K562 (cell line): Measurements from ENCODE around the gene ZFP62. TPM values are rescaled to one million over a fixed set of nuclear protein-coding genes. Genes with fewer than 3 reads are reported as not detected.
A peak's percentile ranks its signal among the peaks of the same experiment; 100 is the strongest.

Experiments used
- ATF3 ChIP-seq, 2 experiments: fragments of 450-650 bp in 1 of 2; sonication (generic) in 1 of 2; formaldehyde crosslinking in 1 of 2; IDR thresholded peaks in 1 of 2; conservative IDR thresholded peaks in 1 of 2; 2 replicates each; pipeline versions ENCODE4 v1.6.1 to v1.8.1; 2016 to 2023; ENCODE audit warnings: mild to moderate bottlenecking in 2 of 2, moderate library complexity in 2 of 2, inconsistent platforms in 1 of 2, missing genetic modification reagents in 1 of 2
- BRF2 ChIP-seq: IDR thresholded peaks from 3 replicates; pipeline ENCODE4 v1.6.1; 2011; ENCODE audit warnings: borderline replicate concordance, mild to moderate bottlenecking; ENCODE audit not compliant: insufficient read length, insufficient read depth
- CREB3 ChIP-seq: fragments of 450-650 bp; conservative IDR thresholded peaks from 2 replicates; pipeline ENCODE4 v1.6.1; 2016; ENCODE audit warnings: missing genetic modification characterization, low read depth, mild to moderate bottlenecking, missing compliant biosample characterization, moderate library complexity
- FOXK1 ChIP-seq: sonication (generic); formaldehyde crosslinking; IDR thresholded peaks from 2 replicates; pipeline ENCODE4 v1.8.0; 2022; ENCODE audit warnings: missing genetic modification reagents, mild to moderate bottlenecking, borderline replicate concordance
- GTF2B ChIP-seq: IDR thresholded peaks from 2 replicates; pipeline ENCODE4 v1.6.1; 2011; ENCODE audit not compliant: insufficient read length; ENCODE audit errors: extremely low read depth
- NCOA2 ChIP-seq, 2 experiments: fragments of 450-650 bp; IDR thresholded peaks; 2 replicates each; pipeline ENCODE4 v1.6.1; 2018; ENCODE audit warnings: mild to moderate bottlenecking in 2 of 2, moderate library complexity in 1 of 2; ENCODE audit not compliant: partially characterized antibody in 2 of 2
- TARDBP ChIP-seq: fragments of 450-650 bp; IDR thresholded peaks from 2 replicates; pipeline ENCODE4 v1.6.1; 2016
- TEAD4 ChIP-seq, 2 experiments: sonication (generic) in 1 of 2; formaldehyde crosslinking in 1 of 2; IDR thresholded peaks; 2 replicates each; pipeline versions ENCODE4 v1.6.1 to v1.8.0; 2012 to 2022; ENCODE audit warnings: borderline replicate concordance in 1 of 2, inconsistent platforms in 1 of 2, low read length in 1 of 2, mild to moderate bottlenecking in 1 of 2, missing genetic modification reagents in 1 of 2
- TSHZ1 ChIP-seq: fragments of 250-450 bp; sonication (Bioruptor Pico); IDR thresholded peaks from 2 replicates; pipeline ENCODE4 v1.4.0; 2020; ENCODE audit warnings: mild to moderate bottlenecking, moderate library complexity
- YY1 ChIP-seq, 3 experiments: IDR thresholded peaks; 2 replicates each; pipeline ENCODE4 v1.6.1; 2011; ENCODE audit warnings: low read length in 2 of 3, mild to moderate bottlenecking in 2 of 3, moderate library complexity in 2 of 3, borderline replicate concordance in 1 of 3, control low read depth in 1 of 3, low read depth in 1 of 3; ENCODE audit not compliant: insufficient read depth in 3 of 3, insufficient replicate concordance in 2 of 3, control insufficient read depth in 1 of 3, insufficient read length in 1 of 3; ENCODE audit errors: extremely low read depth in 1 of 3
- ZNF184 ChIP-seq: sonication (generic); formaldehyde crosslinking; IDR thresholded peaks from 2 replicates; pipeline ENCODE4 v1.5.0; 2020; ENCODE audit warnings: missing genetic modification reagents
- ZNF518B ChIP-seq: fragments of 250-450 bp; sonication (Bioruptor Pico); IDR thresholded peaks from 2 replicates; pipeline ENCODE4 v1.5.0; 2021; ENCODE audit warnings: mild to moderate bottlenecking, moderate library complexity
- polyA plus RNA-seq, 8 experiments: library from polyadenylated mRNA; depleted of rRNA in 4 of 8; stranded (reverse) in 5 of 8; unstranded in 3 of 8; fragments of >200 nt; fragmentation: Nextera tagmentation in 2 of 8; fragmentation: Illumina TruSeq in 1 of 8; extraction: Ambion mirVana in 2 of 8; extraction: Trizol in 1 of 8; gene quantifications; 2 replicates each; pipeline versions ENCODE4 v1.2.1 to v1.2.3, GENCODE V29; 2011 to 2014; ENCODE audit warnings: inconsistent platforms in 1 of 8, missing spikeins in 1 of 8
- total RNA-seq, 7 experiments: library from RNA; depleted of rRNA in 6 of 7; stranded (reverse); fragments of >200 nt in 6 of 7; fragmentation: Illumina TruSeq in 2 of 7; extraction: Trizol in 2 of 7; gene quantifications; 2 replicates each; pipeline versions ENCODE4 v1.2.1 to v1.2.3, GENCODE V29; 2011 to 2021; ENCODE audit warnings: low replicate concordance in 1 of 7

Gene ZFP62
- total and polyA plus RNA-seq, 9 of the 15 experiments (the other 6 are each of a cell fraction or from before 2014, with no cell fraction given): 12.2 to 37.5 (median 25.0) TPM

- TF ChIP-seq ZNF518B (CRISPR knock-in tag): no peak
- no peak for TF ChIP-seq BRF2
- no peak; the same call in none of the 2 replicates for TF ChIP-seq TEAD4 (IDR thresholded peaks at IDR 0.05; ENCODE audit: low read length)
- no peak for TF ChIP-seq TEAD4 (CRISPR knock-in tag; IDR thresholded peaks at IDR 0.05; ENCODE audit: borderline replicate concordance)
- TF ChIP-seq TSHZ1 (CRISPR knock-in tag): no peak
- TF ChIP-seq NCOA2 (IDR thresholded peaks at IDR 0.05; ENCODE audit: partially characterized antibody in 2 of 2): no peak
- no peak for TF ChIP-seq FOXK1 (CRISPR knock-in tag)
- no peak for TF ChIP-seq CREB3 (tag)
- peak in 1 of 3 experiments; percentile 30 for TF ChIP-seq YY1 (IDR thresholded peaks at IDR 0.05; ENCODE audit: borderline replicate concordance in 1 of 3, control insufficient read depth in 1 of 3, extremely low read depth in 1 of 3, insufficient read depth in 3 of 3, insufficient read length in 1 of 3, insufficient replicate concordance in 2 of 3, low read depth in 1 of 3, low read length in 2 of 3)
- TF ChIP-seq GTF2B: no peak
- TF ChIP-seq TARDBP: no peak
- TF ChIP-seq ATF3 (IDR thresholded peaks at IDR 0.05): no peak
- 0 out of 2 replicates have a peak, but pooled peaks have one; percentile 48 for TF ChIP-seq ATF3 (CRISPR knock-in tag; conservative IDR thresholded peaks at IDR 0.05)
- TF ChIP-seq ZNF184 (CRISPR knock-in tag): no peak
These were observed 51.5 kb downstream of the ZFP62 start (continued) for GRCh38 chr5:180809403-180810209.
